Epithelial cell of esophagus (primary cell): ENCODE results near the gene HOXA5.

Experiments used
- DNase-seq: peaks from one replicate; pipeline ENCODE4 v3.0.0; 2010; ENCODE audit warnings: low read depth
- H3K4me3 ChIP-seq: 2 replicates; pipeline ENCODE4 v1.5.1; 2011; ENCODE audit warnings: mild to moderate bottlenecking, low read length, control low read depth
- TF ChIP-seq, protein P1 (sequence below): IDR thresholded peaks from 2 replicates; pipeline ENCODE4 v1.5.1; 2011; ENCODE audit warnings: low read depth, mild to moderate bottlenecking, low read length, control low read depth, inconsistent platforms; ENCODE audit not compliant: insufficient read depth; ENCODE audit errors: missing control alignments

Gene HOXA5

DNA sequence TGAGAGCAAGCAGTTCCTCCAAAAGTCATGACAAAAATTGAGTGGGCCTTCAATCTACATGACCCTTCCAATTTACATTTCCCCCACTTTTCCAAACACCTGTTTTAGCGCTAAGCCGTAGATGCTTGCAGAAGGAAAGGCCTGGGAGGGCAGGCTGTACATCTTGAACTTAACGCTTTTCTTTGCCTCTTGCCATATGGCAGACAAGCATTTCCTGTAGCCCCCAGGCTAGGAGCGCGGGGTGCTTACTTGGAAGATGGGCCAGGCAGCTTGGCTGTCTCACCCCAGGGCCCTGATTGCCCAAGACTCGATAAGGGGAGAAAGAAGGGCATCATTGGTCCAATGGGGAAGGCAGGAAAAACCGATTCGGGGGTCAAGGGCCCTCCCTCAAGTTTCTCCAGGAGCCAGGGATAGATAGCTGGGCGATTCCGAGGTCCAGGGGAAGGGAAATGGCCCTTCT is 28.9 kb upstream of the HOXA5 start:
- TF ChIP-seq, protein P1, sequence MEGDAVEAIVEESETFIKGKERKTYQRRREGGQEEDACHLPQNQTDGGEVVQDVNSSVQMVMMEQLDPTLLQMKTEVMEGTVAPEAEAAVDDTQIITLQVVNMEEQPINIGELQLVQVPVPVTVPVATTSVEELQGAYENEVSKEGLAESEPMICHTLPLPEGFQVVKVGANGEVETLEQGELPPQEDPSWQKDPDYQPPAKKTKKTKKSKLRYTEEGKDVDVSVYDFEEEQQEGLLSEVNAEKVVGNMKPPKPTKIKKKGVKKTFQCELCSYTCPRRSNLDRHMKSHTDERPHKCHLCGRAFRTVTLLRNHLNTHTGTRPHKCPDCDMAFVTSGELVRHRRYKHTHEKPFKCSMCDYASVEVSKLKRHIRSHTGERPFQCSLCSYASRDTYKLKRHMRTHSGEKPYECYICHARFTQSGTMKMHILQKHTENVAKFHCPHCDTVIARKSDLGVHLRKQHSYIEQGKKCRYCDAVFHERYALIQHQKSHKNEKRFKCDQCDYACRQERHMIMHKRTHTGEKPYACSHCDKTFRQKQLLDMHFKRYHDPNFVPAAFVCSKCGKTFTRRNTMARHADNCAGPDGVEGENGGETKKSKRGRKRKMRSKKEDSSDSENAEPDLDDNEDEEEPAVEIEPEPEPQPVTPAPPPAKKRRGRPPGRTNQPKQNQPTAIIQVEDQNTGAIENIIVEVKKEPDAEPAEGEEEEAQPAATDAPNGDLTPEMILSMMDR: no peak
- DNase-seq: no peak
- no peak overlapping the region for H3K4me3 ChIP-seq

DNA sequence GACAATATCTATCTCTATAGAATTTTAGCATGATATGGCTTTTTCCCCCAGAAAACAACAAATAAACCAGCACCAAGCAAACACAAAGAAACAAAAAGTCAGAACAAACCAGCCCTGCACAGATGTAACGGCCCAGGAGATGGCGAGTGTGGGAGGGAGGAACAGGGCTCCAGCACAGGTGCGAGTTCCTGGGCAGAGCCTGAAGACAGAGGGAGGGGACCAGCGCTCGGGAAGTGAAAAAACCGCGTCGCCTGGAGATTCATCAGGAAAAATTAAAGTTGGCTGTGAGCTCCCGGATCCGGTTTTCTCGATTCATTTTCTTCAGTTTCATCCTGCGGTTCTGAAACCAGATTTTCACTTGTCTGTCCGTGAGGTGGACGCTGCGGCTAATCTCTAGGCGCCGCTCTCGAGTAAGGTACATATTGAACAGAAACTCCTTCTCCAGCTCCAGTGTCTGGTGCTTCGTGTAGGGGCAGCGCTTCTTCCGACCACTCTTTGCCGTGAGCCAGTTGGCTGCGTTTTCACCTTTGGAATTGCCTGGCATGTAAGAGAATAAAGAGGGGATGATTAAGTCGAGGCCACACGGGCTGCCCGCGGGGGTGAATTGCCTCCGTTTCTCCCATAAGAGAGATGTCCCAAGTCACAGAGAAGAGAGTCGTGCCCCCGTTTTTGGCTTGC is 28.3 kb upstream of the HOXA5 start:
- DNase-seq: no peak
- no peak overlapping the region for H3K4me3 ChIP-seq
- TF ChIP-seq, protein P1: no peak

DNA sequence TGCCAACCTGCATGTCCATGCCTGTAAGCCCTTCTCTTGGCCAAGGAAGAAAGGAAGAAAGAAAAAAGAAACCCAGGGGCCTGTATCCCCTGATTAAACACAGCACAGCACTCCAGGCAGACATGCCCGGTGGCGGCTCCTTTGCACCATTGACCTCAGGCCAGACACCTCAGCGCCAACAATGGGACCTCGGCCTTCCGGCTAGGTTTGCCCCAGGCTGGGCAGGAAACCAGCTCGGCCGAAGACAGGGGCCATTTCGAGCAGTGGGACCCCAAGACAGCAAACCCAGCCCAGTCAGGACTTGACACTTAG is 27.8 kb upstream of the HOXA5 start:
- TF ChIP-seq, protein P1: no peak
- H3K4me3 ChIP-seq: no peak overlapping the region
- DNase-seq: no peak

DNA sequence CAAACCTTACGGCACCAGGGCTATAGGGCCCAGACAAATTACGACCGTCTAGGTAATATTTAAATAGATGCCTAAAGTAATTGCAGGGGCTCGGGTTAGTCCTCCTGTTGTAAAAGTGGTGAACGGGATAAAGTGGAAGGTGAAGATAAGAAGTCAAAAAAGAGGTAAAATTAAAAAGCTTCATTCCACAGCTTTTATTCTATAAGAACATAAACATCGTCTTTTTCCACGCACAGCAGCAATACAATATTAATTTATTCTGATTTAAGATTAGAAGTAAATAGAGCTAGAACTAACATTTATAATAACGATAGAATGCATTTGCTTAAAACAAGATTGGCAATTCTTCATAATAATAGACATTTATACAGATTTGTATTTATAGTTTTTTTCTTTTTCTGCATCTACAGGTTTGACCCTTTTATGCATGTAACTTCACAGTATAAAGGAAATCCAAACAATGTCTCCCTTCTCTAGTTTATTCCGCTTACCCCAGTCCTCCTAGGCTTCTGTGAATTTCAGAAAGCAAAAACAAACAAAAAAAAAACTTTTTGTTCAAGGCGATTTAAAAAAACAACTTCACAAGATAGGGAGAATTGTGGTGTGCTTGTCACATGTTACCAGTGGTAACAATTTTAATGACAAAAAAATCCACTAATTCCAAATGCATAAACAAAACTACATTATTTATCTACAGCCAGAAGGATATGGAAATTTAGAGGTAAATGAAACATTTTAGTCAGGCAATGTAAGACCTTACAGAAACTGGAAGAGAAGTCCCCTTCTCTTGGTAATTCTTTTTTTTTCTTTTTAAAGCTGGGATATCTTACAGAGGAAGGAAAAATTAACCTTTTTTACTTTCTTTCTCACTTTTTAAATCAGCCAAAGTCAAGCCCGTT is 27.2 kb upstream of the HOXA5 start:
- no peak overlapping the region for H3K4me3 ChIP-seq
- TF ChIP-seq, protein P1: no peak
- DNase-seq: no peak

DNA sequence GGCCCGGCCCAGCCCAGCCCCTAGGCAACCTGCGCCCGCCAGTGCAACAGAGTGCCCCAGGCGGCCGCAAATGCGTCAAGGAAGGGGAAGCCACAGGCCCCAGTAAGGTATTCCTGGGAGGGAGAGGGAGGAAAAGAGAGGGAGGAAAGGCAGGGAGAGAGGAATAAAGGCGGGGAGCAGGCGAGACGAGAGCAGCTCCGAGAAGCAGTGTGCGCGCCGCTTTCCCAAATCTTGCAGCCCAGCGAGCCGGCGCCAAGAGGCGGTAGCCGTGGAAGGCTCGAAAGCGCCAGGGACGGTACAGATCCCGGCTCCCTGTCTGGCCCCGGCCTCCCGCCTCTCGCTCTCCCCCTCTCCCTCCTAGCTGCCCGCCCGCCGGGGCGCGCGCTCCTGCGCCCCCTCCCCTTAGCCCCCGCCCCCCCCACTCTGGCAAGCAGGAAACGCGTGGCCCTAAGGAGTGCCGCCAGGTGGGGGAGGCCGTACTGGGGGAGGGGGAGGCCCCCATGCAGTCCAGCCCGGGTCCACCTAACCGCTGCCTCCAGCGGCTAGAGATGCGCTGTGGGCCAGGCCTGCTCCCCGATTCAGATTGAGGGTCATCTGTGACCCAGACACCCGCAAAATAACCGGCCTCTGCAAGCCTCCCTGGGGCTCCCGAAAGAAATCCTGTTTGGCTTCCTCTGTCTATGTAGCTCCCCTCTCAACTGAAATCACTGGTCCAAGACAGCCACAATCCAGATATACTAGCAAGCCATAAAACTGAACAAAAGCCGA is 26.4 kb upstream of the HOXA5 start:
- DNase-seq: no peak
- no peak overlapping the region for H3K4me3 ChIP-seq
- TF ChIP-seq, protein P1: no peak

DNA sequence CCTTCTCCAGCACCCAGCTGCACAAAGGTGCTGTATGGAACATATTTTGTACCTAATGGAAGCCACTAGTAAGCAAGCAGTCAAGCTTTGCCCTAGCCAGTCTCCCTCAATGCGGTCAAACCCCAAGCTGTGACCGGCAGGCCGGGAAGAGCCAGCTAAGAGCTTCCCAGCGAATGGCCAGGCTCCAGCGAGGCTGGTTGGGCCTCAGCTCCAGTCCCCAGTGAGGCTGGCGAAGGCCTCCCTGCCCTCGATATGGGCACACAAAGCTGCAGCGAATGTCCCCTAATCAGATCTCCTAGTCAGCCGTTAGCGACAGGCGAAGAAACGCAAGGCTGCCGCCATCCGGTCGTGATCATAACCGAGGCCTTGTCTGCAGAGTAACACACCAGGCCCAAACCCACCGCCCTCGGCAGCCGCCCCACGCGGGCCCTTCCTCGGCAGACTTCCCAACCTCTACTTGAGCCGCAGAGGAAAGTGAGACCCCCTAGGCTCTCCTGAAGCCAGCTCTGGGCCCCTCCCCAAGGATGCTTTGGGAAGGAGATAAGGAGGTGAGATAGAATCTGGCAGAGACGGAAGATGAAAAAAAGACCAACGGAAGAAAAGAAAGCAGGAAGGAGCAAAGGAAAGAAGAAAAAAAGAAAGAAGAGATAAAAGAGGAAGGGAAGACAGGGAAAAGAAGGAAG is 24.9 kb upstream of the HOXA5 start:
- DNase-seq: no peak
- H3K4me3 ChIP-seq: no peak overlapping the region
- TF ChIP-seq, protein P1: no peak
